Measurements from ENCODE around the gene STK17A. TPM values are rescaled to one million over a fixed set of nuclear protein-coding genes. Genes with fewer than 3 reads are reported as not detected.
A peak's percentile ranks its signal among the peaks of the same experiment; 100 is the strongest.

STK17A gene
- total and polyA plus RNA-seq, 2 donors from 2014 or later = 12.8 to 15.5 TPM

DNA sequence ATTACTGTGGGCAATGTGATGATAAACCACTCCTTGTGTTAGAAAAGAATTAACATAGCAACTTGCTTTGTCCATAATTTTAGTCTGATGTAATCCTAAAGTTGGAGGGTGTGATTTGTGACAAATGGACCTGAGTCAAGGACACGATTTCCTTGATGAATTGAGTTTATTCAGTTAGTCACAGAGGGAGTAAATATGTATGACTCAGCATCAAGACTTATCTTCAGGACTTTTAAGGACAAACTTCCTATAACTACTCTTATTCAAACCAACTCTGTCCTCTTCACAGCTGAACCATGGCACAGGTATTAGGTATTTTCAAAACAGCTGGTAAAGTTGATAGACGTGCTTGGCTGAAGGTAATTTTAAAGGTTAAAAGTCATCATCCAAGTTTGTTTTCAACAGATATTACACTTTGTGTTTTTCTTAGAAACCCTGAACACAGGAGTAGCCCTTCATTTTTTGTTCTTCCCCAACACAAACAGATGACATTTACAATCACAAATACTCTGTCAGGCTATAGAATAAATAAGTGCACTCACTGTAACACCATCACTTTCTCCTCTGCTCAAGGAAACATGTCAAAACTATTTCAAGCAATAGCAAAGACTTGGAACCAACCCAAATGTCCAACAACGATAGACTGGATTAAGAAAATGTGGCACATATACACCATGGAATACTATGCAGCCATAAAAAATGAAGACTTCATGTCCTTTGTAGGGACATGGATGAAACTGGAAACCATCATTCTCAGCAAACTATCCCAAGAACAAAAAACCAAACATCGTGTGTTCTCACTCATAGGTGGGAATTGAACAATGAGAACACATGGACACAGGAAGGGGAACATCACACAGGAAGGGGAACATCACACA, 91.9 kb downstream of the STK17A start:
- peak overlapping the region in 1 of 2 donors; percentile 20 for H3K27ac ChIP-seq (ENCODE audit: low read depth in 2 of 2, low read length in 2 of 2)
- peak; percentile 59 for FAIRE-seq
- TF ChIP-seq, protein P1, sequence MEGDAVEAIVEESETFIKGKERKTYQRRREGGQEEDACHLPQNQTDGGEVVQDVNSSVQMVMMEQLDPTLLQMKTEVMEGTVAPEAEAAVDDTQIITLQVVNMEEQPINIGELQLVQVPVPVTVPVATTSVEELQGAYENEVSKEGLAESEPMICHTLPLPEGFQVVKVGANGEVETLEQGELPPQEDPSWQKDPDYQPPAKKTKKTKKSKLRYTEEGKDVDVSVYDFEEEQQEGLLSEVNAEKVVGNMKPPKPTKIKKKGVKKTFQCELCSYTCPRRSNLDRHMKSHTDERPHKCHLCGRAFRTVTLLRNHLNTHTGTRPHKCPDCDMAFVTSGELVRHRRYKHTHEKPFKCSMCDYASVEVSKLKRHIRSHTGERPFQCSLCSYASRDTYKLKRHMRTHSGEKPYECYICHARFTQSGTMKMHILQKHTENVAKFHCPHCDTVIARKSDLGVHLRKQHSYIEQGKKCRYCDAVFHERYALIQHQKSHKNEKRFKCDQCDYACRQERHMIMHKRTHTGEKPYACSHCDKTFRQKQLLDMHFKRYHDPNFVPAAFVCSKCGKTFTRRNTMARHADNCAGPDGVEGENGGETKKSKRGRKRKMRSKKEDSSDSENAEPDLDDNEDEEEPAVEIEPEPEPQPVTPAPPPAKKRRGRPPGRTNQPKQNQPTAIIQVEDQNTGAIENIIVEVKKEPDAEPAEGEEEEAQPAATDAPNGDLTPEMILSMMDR (IDR thresholded peaks at IDR 0.05; ENCODE audit: borderline replicate concordance, extremely low read depth, insufficient read depth) = no peak

More for the DNA sequence above, 91.9 kb downstream of the STK17A start:
- Histone ChIP-seq H3K36me3 (ENCODE audit: control insufficient read depth in 2 of 3, insufficient read depth in 3 of 3, low read length in 3 of 3) (no peaks in the 10 kb centered on the region), H3K9ac (ENCODE audit: low read length in 3 of 3) (no peak overlapping the region), H3K4me3 (ENCODE audit: low read length in 3 of 3) (no peak overlapping the region), H3K27me3 (ENCODE audit: control insufficient read depth, insufficient read depth, low read length) (no peaks in the 10 kb centered on the region), H3K9me3 (ENCODE audit: control insufficient read depth in 2 of 3, insufficient read depth in 1 of 3, low read length in 3 of 3) (peaks cover 0 to 3% (median 0%) of the 10 kb centered on the region in 3 donors), H3K4me1 (ENCODE audit: control insufficient read depth in 2 of 3, insufficient read depth in 2 of 3, low read depth in 1 of 3, low read length in 3 of 3) (peaks cover 0 to 11% (median 2%) of the 10 kb centered on the region in 3 donors)
- no peak for DNase-seq
- intact Hi-C loops (cut with DNase I) = no loop called here

Other genes with a start within 250 kb of the STK17A start
- 49.6 TPM for gene COA1, start 146.4 kb downstream of the STK17A start, total RNA-seq
- 58.9 TPM for gene COA1, start 146.4 kb downstream of the STK17A start, polyA plus RNA-seq (ENCODE audit: insufficient read depth, low read depth, low replicate concordance)
- 69.6 TPM for gene BLVRA, start 175.6 kb downstream of the STK17A start, total RNA-seq
- 86.9 TPM for gene BLVRA, start 175.6 kb downstream of the STK17A start, polyA plus RNA-seq (ENCODE audit: insufficient read depth, low read depth, low replicate concordance)